WTC11 (cell line): Measurements from ENCODE around the gene CLP1. TPM values are rescaled to one million over a fixed set of nuclear protein-coding genes. Genes with fewer than 3 reads are reported as not detected.

Experiments used
- ATAC-seq: fragments of 200-7000 bp; cut with Tn5 transposase; 2 replicates; pipeline ENCODE4 v1.10.0; 2021; ENCODE audit warnings: mild to moderate bottlenecking, moderate library complexity
- CTCF ChIA-PET: fragments of 300-600 bp; sonication (Branson Sonifier 250); formaldehyde crosslinking; loops from one replicate; lab custom pipeline; 2021; ENCODE audit warnings: antibody characterized with exemption; lab: Charles Lee
- POLR2A ChIA-PET: fragments of 350-600 bp; sonication (Branson Sonifier 250); formaldehyde crosslinking; loops from one replicate; lab custom pipeline; 2021; ENCODE audit warnings: antibody characterized with exemption; lab: Charles Lee
- DNase-seq: peaks from one replicate; pipeline ENCODE4 v3.0.0; 2021; ENCODE audit warnings: low spot score
- H3K27ac Mint-ChIP-seq: 2 replicates; pipeline ENCODE4 v1.8.0; 2021; ENCODE audit warnings: mixed read lengths
- H3K27me3 Mint-ChIP-seq: 2 replicates; pipeline ENCODE4 v1.8.0; 2021; ENCODE audit warnings: low read depth, mild to moderate bottlenecking, moderate library complexity, mixed read lengths
- H3K36me3 Mint-ChIP-seq: 2 replicates; pipeline ENCODE4 v1.8.0; 2021; ENCODE audit warnings: mixed read lengths
- H3K4me1 Mint-ChIP-seq: 2 replicates; pipeline ENCODE4 v1.8.0; 2022; ENCODE audit warnings: mixed read lengths
- H3K4me3 Mint-ChIP-seq: 2 replicates; pipeline ENCODE4 v1.8.0; 2021; ENCODE audit warnings: mild to moderate bottlenecking, moderate library complexity, mixed read lengths
- H3K9me3 Mint-ChIP-seq: 2 replicates; pipeline ENCODE4 v1.8.0; 2021; ENCODE audit warnings: mixed read lengths
- AR ChIP-seq: fragments of 250-450 bp; sonication (Bioruptor Pico); IDR thresholded peaks from 2 replicates; pipeline ENCODE4 v1.9.0; 2021; ENCODE audit warnings: mild to moderate bottlenecking
- ATF2 ChIP-seq: sonication (generic); formaldehyde crosslinking; IDR thresholded peaks from 2 replicates; pipeline ENCODE4 v1.8.1; 2022; ENCODE audit warnings: low read depth, missing genetic modification reagents, borderline replicate concordance
- ATF6 ChIP-seq: sonication (generic); formaldehyde crosslinking; IDR thresholded peaks from 2 replicates; pipeline ENCODE4 v1.8.1; 2023; ENCODE audit warnings: mild to moderate bottlenecking, missing genetic modification reagents
- CTCF ChIP-seq: fragments of 200-600 bp; IDR thresholded peaks from 2 replicates; pipeline ENCODE4 v1.8.0; 2022; ENCODE audit warnings: antibody characterized with exemption
- E2F1 ChIP-seq: sonication (generic); formaldehyde crosslinking; IDR thresholded peaks from 2 replicates; pipeline ENCODE4 v1.8.0; 2022; ENCODE audit warnings: mild to moderate bottlenecking, missing genetic modification reagents
- ELF4 ChIP-seq: sonication (generic); formaldehyde crosslinking; IDR thresholded peaks from 2 replicates; pipeline ENCODE4 v1.8.1; 2022; ENCODE audit warnings: low read depth, mild to moderate bottlenecking, moderate library complexity, missing genetic modification reagents
- EMX1 ChIP-seq: fragments of 250-450 bp; sonication (Bioruptor Pico); IDR thresholded peaks from 2 replicates; pipeline ENCODE4 v1.8.0; 2021; ENCODE audit warnings: mild to moderate bottlenecking
- ESRRA ChIP-seq: sonication (generic); formaldehyde crosslinking; IDR thresholded peaks from 2 replicates; pipeline ENCODE4 v1.8.1; 2022; ENCODE audit warnings: mild to moderate bottlenecking, missing genetic modification reagents, borderline replicate concordance
- FOXK1 ChIP-seq: sonication (generic); formaldehyde crosslinking; IDR thresholded peaks from 2 replicates; pipeline ENCODE4 v1.8.0; 2022; ENCODE audit warnings: mild to moderate bottlenecking, moderate library complexity, missing genetic modification reagents
- GTF2I ChIP-seq: fragments of 250-450 bp; sonication (Bioruptor Pico); conservative IDR thresholded peaks from 2 replicates; pipeline ENCODE4 v1.4.0; 2021; ENCODE audit warnings: mild to moderate bottlenecking
- JUN ChIP-seq: sonication (generic); formaldehyde crosslinking; IDR thresholded peaks from 2 replicates; pipeline ENCODE4 v1.8.0; 2023; ENCODE audit warnings: mild to moderate bottlenecking, missing genetic modification reagents
- PREB ChIP-seq: sonication (generic); formaldehyde crosslinking; IDR thresholded peaks from 2 replicates; pipeline ENCODE4 v1.8.1; 2022; ENCODE audit warnings: mild to moderate bottlenecking, missing genetic modification reagents, moderate library complexity, borderline replicate concordance
- RELA ChIP-seq: sonication (generic); formaldehyde crosslinking; IDR thresholded peaks from 2 replicates; pipeline ENCODE4 v1.8.1; 2022; ENCODE audit warnings: missing genetic modification reagents, mild to moderate bottlenecking, borderline replicate concordance
- RORB ChIP-seq: fragments of 250-450 bp; sonication (Bioruptor Pico); IDR thresholded peaks from 2 replicates; pipeline ENCODE4 v1.9.0; 2021; ENCODE audit warnings: mild to moderate bottlenecking
- TEAD4 ChIP-seq: sonication (generic); formaldehyde crosslinking; IDR thresholded peaks from 2 replicates; pipeline ENCODE4 v1.8.0; 2022; ENCODE audit warnings: mild to moderate bottlenecking, missing genetic modification reagents
- USF1 ChIP-seq: sonication (generic); formaldehyde crosslinking; IDR thresholded peaks from 2 replicates; pipeline ENCODE4 v1.8.0; 2022; ENCODE audit warnings: mild to moderate bottlenecking, missing genetic modification reagents
- ZNF138 ChIP-seq: sonication (generic); formaldehyde crosslinking; conservative IDR thresholded peaks from 2 replicates; pipeline ENCODE4 v1.8.1; 2022; ENCODE audit warnings: mild to moderate bottlenecking, moderate library complexity, missing genetic modification reagents
- ZNF232 ChIP-seq: sonication (generic); formaldehyde crosslinking; IDR thresholded peaks from 2 replicates; pipeline ENCODE4 v1.8.0; 2022; ENCODE audit warnings: mild to moderate bottlenecking, missing genetic modification reagents
- ZNF423 ChIP-seq: fragments of 250-450 bp; sonication (Bioruptor Pico); IDR thresholded peaks from 2 replicates; pipeline ENCODE4 v2.1.2; 2022; ENCODE audit warnings: mild to moderate bottlenecking, moderate library complexity
- ZNF425 ChIP-seq: fragments of 250-450 bp; sonication (Bioruptor Pico); conservative IDR thresholded peaks from 2 replicates; pipeline ENCODE4 v1.9.0; 2021; ENCODE audit warnings: mild to moderate bottlenecking
- ZNF671 ChIP-seq: fragments of 250-450 bp; sonication (Bioruptor Pico); IDR thresholded peaks from 2 replicates; pipeline ENCODE4 v1.8.0; 2021; ENCODE audit warnings: mild to moderate bottlenecking
- total RNA-seq: library from RNA; stranded (reverse); gene quantifications from 3 replicates; pipeline ENCODE4 v1.2.3, GENCODE V29; 2021

Gene CLP1
- total RNA-seq, 1 experiment from 2014 or later = 26.3 TPM

- Mint-ChIP-seq H3K27ac (no peak overlapping the region), H3K27me3 (peaks cover 7% of the 10 kb centered on the region; the same call in 1 of the 2 replicates), H3K4me1 (no peaks in the 10 kb centered on the region), H3K36me3 (peaks cover 20% of the 10 kb centered on the region), H3K4me3 (no peak overlapping the region)
- no peak for ATAC-seq
- no peak for DNase-seq
- ChIA-PET POLR2A (no interaction called here), CTCF (interaction anchor here (1.1 to 1.2 kb wide), 2 partner anchors 24 to 52 kb away, joined by 3 to 7 read pairs; no protein-coding TSS in a partner anchor)
- no peak for TF ChIP-seq FOXK1 (CRISPR knock-in tag)
- no peak for TF ChIP-seq USF1 (CRISPR knock-in tag)
- TF ChIP-seq ZNF423 (CRISPR knock-in tag) = no peak
- TF ChIP-seq ZNF425 (CRISPR knock-in tag) = no peak
- TF ChIP-seq E2F1 (CRISPR knock-in tag) = no peak
- no peak for TF ChIP-seq EMX1
- TF ChIP-seq ATF6 (CRISPR knock-in tag) = no peak
- TF ChIP-seq ATF2 (CRISPR knock-in tag) = no peak
- no peak for TF ChIP-seq ZNF138 (CRISPR knock-in tag)
- TF ChIP-seq, all 79 proteins: peak for 0
- H3K9me3 Mint-ChIP-seq = peaks cover 25% of the 10 kb centered on the region
Measured at GRCh38 chr11:57620467-57620866, 37.1 kb upstream of the CLP1 start.

GRCh38 chr11:57622263-57622662, 35.3 kb upstream of the CLP1 start:
- ChIA-PET CTCF (no interaction called here), POLR2A (no interaction called here)
- Mint-ChIP-seq H3K27me3 (peaks cover 7% of the 10 kb centered on the region; the same call in 1 of the 2 replicates), H3K9me3 (peaks cover 25% of the 10 kb centered on the region), H3K36me3 (peaks cover 20% of the 10 kb centered on the region), H3K27ac (no peak overlapping the region), H3K4me3 (no peak overlapping the region), H3K4me1 (no peaks in the 10 kb centered on the region)
- ATAC-seq (no peak), DNase-seq (no peak)
- TF ChIP-seq ZNF232 (CRISPR knock-in tag) (no peak), CTCF (no peak), RELA (CRISPR knock-in tag) (no peak), TEAD4 (CRISPR knock-in tag) (no peak), ELF4 (CRISPR knock-in tag) (no peak), AR (no peak), RORB (no peak), ZNF671 (no peak), JUN (CRISPR knock-in tag) (no peak), FOXK1 (CRISPR knock-in tag) (no peak), GTF2I (CRISPR knock-in tag) (no peak), ESRRA (no peak), PREB (CRISPR knock-in tag) (no peak)
